Muscle layer of duodenum (tissue), 2 donors: ENCODE results near the gene B3GALNT1.

ENCODE experiments used
- H3K27ac ChIP-seq: one replicate; pipeline ENCODE4 v1.7.0; 2013; ENCODE audit warnings: mild to moderate bottlenecking, low read length
- H3K27me3 ChIP-seq: one replicate; pipeline ENCODE4 v1.7.0; 2013; ENCODE audit warnings: low read depth, mild to moderate bottlenecking, control low read depth, low read length
- H3K36me3 ChIP-seq, 2 donors: one replicate each; pipeline ENCODE4 v1.7.0; 2013; ENCODE audit warnings: low read length in 2 of 2, control low read depth in 1 of 2, mild to moderate bottlenecking in 1 of 2; ENCODE audit not compliant: insufficient read depth in 2 of 2, control insufficient read depth in 1 of 2
- H3K4me1 ChIP-seq, 2 donors: one replicate each; pipeline ENCODE4 v1.7.0; 2013; ENCODE audit warnings: low read length in 2 of 2, mild to moderate bottlenecking in 2 of 2, control low read depth in 1 of 2, moderate library complexity in 1 of 2; ENCODE audit not compliant: insufficient read depth in 2 of 2, control insufficient read depth in 1 of 2
- H3K4me3 ChIP-seq, 2 donors: one replicate each; pipeline ENCODE4 v1.7.0; 2013; ENCODE audit warnings: low read length in 2 of 2, low read depth in 1 of 2, mild to moderate bottlenecking in 1 of 2
- H3K9me3 ChIP-seq, 2 donors: one replicate each; pipeline ENCODE4 v1.7.0; 2013; ENCODE audit warnings: low read length in 2 of 2, control low read depth in 1 of 2, mild to moderate bottlenecking in 1 of 2; ENCODE audit not compliant: control insufficient read depth in 1 of 2
- donor health status: healthy.

B3GALNT1 gene

GRCh38 chr3:161108840-161109239 lies 3.7 kb upstream of the B3GALNT1 start:
- H3K27ac ChIP-seq, result no peak overlapping the region
- no peaks in the 10 kb centered on the region for H3K4me1 ChIP-seq
- H3K36me3 ChIP-seq, result no peaks in the 10 kb centered on the region
- H3K27me3 ChIP-seq, result no peaks in the 10 kb centered on the region
- no peaks in the 10 kb centered on the region for H3K9me3 ChIP-seq
- no peak overlapping the region for H3K4me3 ChIP-seq

- no peaks in the 10 kb centered on the region for H3K36me3 ChIP-seq
- no peaks in the 10 kb centered on the region for H3K27me3 ChIP-seq
- no peaks in the 10 kb centered on the region for H3K9me3 ChIP-seq
- H3K4me3 ChIP-seq, result no peak overlapping the region
- no peaks in the 10 kb centered on the region for H3K4me1 ChIP-seq
- H3K27ac ChIP-seq, result no peak overlapping the region
Observed at GRCh38 chr3:161107311-161107710, 2.2 kb upstream of the B3GALNT1 start.

- H3K27me3 ChIP-seq, result no peaks in the 10 kb centered on the region
- H3K36me3 ChIP-seq, result peaks cover 11 to 20% of the 10 kb centered on the region in 2 donors
- peak overlapping the region; percentile 41 for H3K27ac ChIP-seq
- H3K4me3 ChIP-seq, result peak overlapping the region; percentile 75 to 83
- no peaks in the 10 kb centered on the region for H3K9me3 ChIP-seq
- no peaks in the 10 kb centered on the region for H3K4me1 ChIP-seq
Observed at GRCh38 chr3:161103776-161104385, 1.3 kb downstream of the B3GALNT1 start.

- Histone ChIP-seq H3K27ac (no peak overlapping the region), H3K4me1 (no peaks in the 10 kb centered on the region), H3K4me3 (no peak overlapping the region), H3K9me3 (no peaks in the 10 kb centered on the region), H3K36me3 (peaks cover 11 to 20% of the 10 kb centered on the region in 2 donors), H3K27me3 (no peaks in the 10 kb centered on the region)
Observed at GRCh38 chr3:161101609-161102008, 3.5 kb downstream of the B3GALNT1 start.

GRCh38 chr3:161100994-161101393 lies 4.2 kb downstream of the B3GALNT1 start:
- no peak overlapping the region for H3K27ac ChIP-seq
- no peak overlapping the region for H3K4me3 ChIP-seq
- H3K4me1 ChIP-seq, result no peaks in the 10 kb centered on the region
- no peaks in the 10 kb centered on the region for H3K9me3 ChIP-seq
- peaks cover 11 to 20% of the 10 kb centered on the region in 2 donors for H3K36me3 ChIP-seq
- H3K27me3 ChIP-seq, result no peaks in the 10 kb centered on the region

- Histone ChIP-seq H3K36me3 (peaks cover 11 to 16% of the 10 kb centered on the region in 2 donors), H3K4me3 (no peak overlapping the region), H3K4me1 (no peaks in the 10 kb centered on the region), H3K9me3 (no peaks in the 10 kb centered on the region), H3K27me3 (no peaks in the 10 kb centered on the region), H3K27ac (no peak overlapping the region)
Observed at GRCh38 chr3:161096771-161097367, 8.3 kb downstream of the B3GALNT1 start.

GRCh38 chr3:161093895-161094294 lies 11.3 kb downstream of the B3GALNT1 start:
- H3K4me3 ChIP-seq, result no peak overlapping the region
- H3K4me1 ChIP-seq, result no peaks in the 10 kb centered on the region
- no peaks in the 10 kb centered on the region for H3K27me3 ChIP-seq
- no peaks in the 10 kb centered on the region for H3K9me3 ChIP-seq
- H3K36me3 ChIP-seq, result no peaks in the 10 kb centered on the region
- H3K27ac ChIP-seq, result no peak overlapping the region

- no peak overlapping the region for H3K27ac ChIP-seq
- no peaks in the 10 kb centered on the region for H3K27me3 ChIP-seq
- no peaks in the 10 kb centered on the region for H3K9me3 ChIP-seq
- H3K4me1 ChIP-seq, result peaks cover 0 to 9% of the 10 kb centered on the region in 2 donors
- H3K36me3 ChIP-seq, result peaks cover 11 to 14% of the 10 kb centered on the region in 2 donors
- no peak overlapping the region for H3K4me3 ChIP-seq
Observed at GRCh38 chr3:161084277-161084676, 20.9 kb downstream of the B3GALNT1 start.

GRCh38 chr3:161083131-161083530 lies 22.0 kb downstream of the B3GALNT1 start:
- Histone ChIP-seq H3K27ac (no peak overlapping the region), H3K36me3 (peaks cover 11 to 14% of the 10 kb centered on the region in 2 donors), H3K4me3 (no peak overlapping the region), H3K27me3 (no peaks in the 10 kb centered on the region), H3K9me3 (no peaks in the 10 kb centered on the region), H3K4me1 (peaks cover 0 to 9% of the 10 kb centered on the region in 2 donors)

GRCh38 chr3:161082063-161082462 lies 23.1 kb downstream of the B3GALNT1 start:
- peaks cover 11 to 14% of the 10 kb centered on the region in 2 donors for H3K36me3 ChIP-seq
- H3K9me3 ChIP-seq, result no peaks in the 10 kb centered on the region
- H3K4me1 ChIP-seq, result peaks cover 0 to 9% of the 10 kb centered on the region in 2 donors
- no peak overlapping the region for H3K4me3 ChIP-seq
- H3K27me3 ChIP-seq, result no peaks in the 10 kb centered on the region
- H3K27ac ChIP-seq, result no peak overlapping the region

- H3K4me3 ChIP-seq, result no peak overlapping the region
- peaks cover 11 to 14% of the 10 kb centered on the region in 2 donors for H3K36me3 ChIP-seq
- no peaks in the 10 kb centered on the region for H3K9me3 ChIP-seq
- H3K4me1 ChIP-seq, result peaks cover 0 to 9% of the 10 kb centered on the region in 2 donors
- H3K27me3 ChIP-seq, result no peaks in the 10 kb centered on the region
- H3K27ac ChIP-seq, result no peak overlapping the region
Observed at GRCh38 chr3:161081633-161082032, 23.5 kb downstream of the B3GALNT1 start.

- Histone ChIP-seq H3K9me3 (no peaks in the 10 kb centered on the region), H3K27ac (no peak overlapping the region), H3K36me3 (no peaks in the 10 kb centered on the region), H3K27me3 (no peaks in the 10 kb centered on the region), H3K4me3 (no peak overlapping the region), H3K4me1 (no peaks in the 10 kb centered on the region)
Observed at GRCh38 chr3:161073181-161073580, 32.0 kb downstream of the B3GALNT1 start.
